Endothelial cell (in vitro differentiated cells): ENCODE measurements around the gene PIK3R1. TPM values are rescaled to one million over a fixed set of nuclear protein-coding genes. Genes with fewer than 3 reads are reported as not detected.

Experiments used
- DNase-seq: peaks from one replicate; pipeline ENCODE4 v3.0.0; 2021; ENCODE audit warnings: low spot score
- H3K27ac Mint-ChIP-seq: one replicate; pipeline ENCODE4 v1.8.0; 2021; ENCODE audit warnings: mixed read lengths, inconsistent platforms; ENCODE audit not compliant: unreplicated experiment
- H3K27me3 Mint-ChIP-seq: one replicate; pipeline ENCODE4 v1.8.0; 2021; ENCODE audit warnings: mild to moderate bottlenecking, moderate library complexity, mixed read lengths, inconsistent platforms; ENCODE audit not compliant: unreplicated experiment
- H3K36me3 Mint-ChIP-seq: one replicate; pipeline ENCODE4 v1.8.0; 2021; ENCODE audit warnings: mild to moderate bottlenecking, low read depth, mixed read lengths, inconsistent platforms; ENCODE audit not compliant: unreplicated experiment
- H3K4me1 Mint-ChIP-seq: one replicate; pipeline ENCODE4 v1.8.0; 2021; ENCODE audit warnings: mild to moderate bottlenecking, mixed read lengths, inconsistent platforms; ENCODE audit not compliant: unreplicated experiment
- H3K4me3 Mint-ChIP-seq: one replicate; pipeline ENCODE4 v1.8.0; 2021; ENCODE audit warnings: mild to moderate bottlenecking, mixed read lengths, inconsistent platforms; ENCODE audit not compliant: unreplicated experiment
- H3K9me3 Mint-ChIP-seq: one replicate; pipeline ENCODE4 v1.8.0; 2021; ENCODE audit warnings: mixed read lengths, inconsistent platforms; ENCODE audit not compliant: unreplicated experiment
- total RNA-seq: library from RNA; stranded (reverse); fragmentation: NEBNext Ultra II Directional; extraction: Animal tissue kit (Norgen Biotek cat#: 25700); gene quantifications from one replicate; pipeline ENCODE4 v1.2.1, GENCODE V29; 2021; ENCODE audit not compliant: unreplicated experiment
- TF ChIP-seq, protein P1 (sequence below): fragments of 200-600 bp; sonication (generic); IDR thresholded peaks from one replicate; pipeline ENCODE4 v1.5.0; 2021; ENCODE audit warnings: antibody characterized with exemption; ENCODE audit not compliant: unreplicated experiment

PIK3R1 gene
- total RNA-seq, 1 donor from 2014 or later = 37.1 TPM

GRCh38 chr5:68277431-68277830 lies 61.9 kb downstream of the PIK3R1 start:
- DNase-seq = no peak
- TF ChIP-seq, protein P1, sequence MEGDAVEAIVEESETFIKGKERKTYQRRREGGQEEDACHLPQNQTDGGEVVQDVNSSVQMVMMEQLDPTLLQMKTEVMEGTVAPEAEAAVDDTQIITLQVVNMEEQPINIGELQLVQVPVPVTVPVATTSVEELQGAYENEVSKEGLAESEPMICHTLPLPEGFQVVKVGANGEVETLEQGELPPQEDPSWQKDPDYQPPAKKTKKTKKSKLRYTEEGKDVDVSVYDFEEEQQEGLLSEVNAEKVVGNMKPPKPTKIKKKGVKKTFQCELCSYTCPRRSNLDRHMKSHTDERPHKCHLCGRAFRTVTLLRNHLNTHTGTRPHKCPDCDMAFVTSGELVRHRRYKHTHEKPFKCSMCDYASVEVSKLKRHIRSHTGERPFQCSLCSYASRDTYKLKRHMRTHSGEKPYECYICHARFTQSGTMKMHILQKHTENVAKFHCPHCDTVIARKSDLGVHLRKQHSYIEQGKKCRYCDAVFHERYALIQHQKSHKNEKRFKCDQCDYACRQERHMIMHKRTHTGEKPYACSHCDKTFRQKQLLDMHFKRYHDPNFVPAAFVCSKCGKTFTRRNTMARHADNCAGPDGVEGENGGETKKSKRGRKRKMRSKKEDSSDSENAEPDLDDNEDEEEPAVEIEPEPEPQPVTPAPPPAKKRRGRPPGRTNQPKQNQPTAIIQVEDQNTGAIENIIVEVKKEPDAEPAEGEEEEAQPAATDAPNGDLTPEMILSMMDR = no peak
- H3K4me3 Mint-ChIP-seq = no peak overlapping the region

DNA sequence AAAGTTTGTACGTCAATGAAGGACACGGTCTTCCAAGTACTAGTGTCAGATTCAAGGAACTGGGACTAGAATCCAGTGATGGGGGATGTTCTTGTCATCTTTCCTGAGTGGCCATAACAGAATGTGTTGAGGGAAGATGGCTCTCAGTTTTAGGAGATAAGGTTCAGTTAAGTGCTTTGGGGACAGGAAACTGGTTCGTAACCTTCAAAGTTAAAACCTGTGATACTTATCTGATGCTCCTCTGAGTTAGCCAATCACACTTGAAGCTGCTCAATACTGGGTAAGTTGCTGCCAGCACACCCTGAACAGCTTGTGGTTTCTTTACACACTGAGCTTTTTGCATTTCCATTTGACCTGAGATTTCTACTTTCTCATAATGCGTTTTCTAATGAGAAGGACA lies 64.4 kb downstream of the PIK3R1 start:
- H3K4me1 Mint-ChIP-seq = no peaks in the 10 kb centered on the region
- no peak overlapping the region for H3K4me3 Mint-ChIP-seq
- DNase-seq = no peak
- peaks cover 1% of the 10 kb centered on the region for H3K27me3 Mint-ChIP-seq
- no peaks in the 10 kb centered on the region for H3K9me3 Mint-ChIP-seq
- H3K36me3 Mint-ChIP-seq = peaks cover 16% of the 10 kb centered on the region
- no peak overlapping the region for H3K27ac Mint-ChIP-seq
- TF ChIP-seq, protein P1 = no peak

More at GRCh38 chr5:68277431-68277830, 61.9 kb downstream of the PIK3R1 start:
- Mint-ChIP-seq H3K9me3 (no peaks in the 10 kb centered on the region), H3K36me3 (peaks cover 17% of the 10 kb centered on the region), H3K27me3 (peaks cover 3% of the 10 kb centered on the region), H3K27ac (no peak overlapping the region), H3K4me1 (no peaks in the 10 kb centered on the region)

DNA sequence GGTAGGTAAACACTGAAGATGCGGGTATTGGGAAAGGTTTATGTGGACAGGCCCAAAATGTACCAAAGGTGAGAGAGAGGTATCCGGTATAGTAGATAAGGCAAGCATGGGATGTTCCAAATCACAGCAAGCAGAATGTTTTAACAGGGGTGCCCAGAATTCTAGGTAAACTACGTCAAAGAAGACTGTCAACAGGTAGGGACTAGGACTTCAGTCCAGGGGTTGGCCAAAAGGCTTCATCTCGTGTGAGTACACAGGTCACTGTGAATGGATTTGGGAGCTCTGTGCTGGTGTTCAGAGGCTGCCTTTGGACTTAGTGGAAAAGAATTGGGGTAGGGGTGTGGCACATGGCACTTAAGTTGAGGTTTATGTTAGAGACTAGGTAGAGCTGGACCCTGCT lies 66.4 kb downstream of the PIK3R1 start:
- no peak overlapping the region for H3K4me3 Mint-ChIP-seq
- peaks cover 1% of the 10 kb centered on the region for H3K27me3 Mint-ChIP-seq
- peak overlapping the region; percentile 33 for H3K27ac Mint-ChIP-seq
- no peak for DNase-seq
- H3K9me3 Mint-ChIP-seq = no peaks in the 10 kb centered on the region
- H3K4me1 Mint-ChIP-seq = no peaks in the 10 kb centered on the region
- peaks cover 9% of the 10 kb centered on the region for H3K36me3 Mint-ChIP-seq
- TF ChIP-seq, protein P1 = no peak

DNA sequence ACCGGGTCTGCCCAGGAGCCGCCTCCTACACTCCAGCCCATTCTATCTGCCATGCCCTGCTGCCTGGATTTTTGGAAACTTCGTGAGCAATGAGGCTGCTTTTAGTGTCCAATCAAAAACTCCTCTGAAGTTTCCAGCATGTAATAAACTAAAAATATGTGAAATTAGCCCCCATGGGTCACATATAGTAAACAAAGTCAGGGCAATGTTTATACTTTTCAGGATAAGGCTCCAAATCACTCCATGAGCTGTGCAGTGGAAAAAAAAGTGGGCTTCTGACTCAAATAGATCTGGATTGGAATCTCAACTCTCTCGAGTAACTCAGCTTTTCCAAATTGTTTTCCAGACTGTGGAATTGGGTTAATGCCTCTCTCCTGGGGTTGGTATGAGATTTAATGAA lies 68.2 kb downstream of the PIK3R1 start:
- TF ChIP-seq, protein P1 = no peak
- no peak for DNase-seq
- H3K4me1 Mint-ChIP-seq = peaks cover 8% of the 10 kb centered on the region
- no peak overlapping the region for H3K4me3 Mint-ChIP-seq
- H3K27me3 Mint-ChIP-seq = peaks cover 1% of the 10 kb centered on the region
- no peak overlapping the region for H3K27ac Mint-ChIP-seq
- no peaks in the 10 kb centered on the region for H3K9me3 Mint-ChIP-seq
- peaks cover 7% of the 10 kb centered on the region for H3K36me3 Mint-ChIP-seq

GRCh38 chr5:68285075-68285840 lies 69.7 kb downstream of the PIK3R1 start:
- H3K36me3 Mint-ChIP-seq = peaks cover 7% of the 10 kb centered on the region
- TF ChIP-seq, protein P1 = no peak
- peaks cover 1% of the 10 kb centered on the region for H3K27me3 Mint-ChIP-seq
- H3K4me1 Mint-ChIP-seq = peaks cover 12% of the 10 kb centered on the region
- no peak overlapping the region for H3K4me3 Mint-ChIP-seq
- no peak for DNase-seq
- H3K9me3 Mint-ChIP-seq = no peaks in the 10 kb centered on the region
- no peak overlapping the region for H3K27ac Mint-ChIP-seq
